Fibroblast of pulmonary artery (primary cell): ENCODE measurements around the gene CHD6.
A peak's percentile ranks its signal among the peaks of the same experiment; 100 is the strongest.

Experiments
- DNase-seq: peaks from one replicate; pipeline ENCODE4 v3.0.0-alpha.2; 2010; ENCODE audit warnings: low read depth
- H3K4me3 ChIP-seq: replicated peaks from 2 replicates; pipeline ENCODE4 v1.5.1; 2011; ENCODE audit warnings: low read depth, mild to moderate bottlenecking, control low read depth, low read length, moderate library complexity
- CTCF ChIP-seq: IDR thresholded peaks from 2 replicates; pipeline ENCODE4 v1.5.1; 2011; ENCODE audit warnings: mild to moderate bottlenecking, control low read depth, low read length, inconsistent platforms; ENCODE audit errors: missing control alignments

The CHD6 gene

GRCh38 chr20:41446456-41446855, 171.7 kb downstream of the CHD6 start:
- H3K4me3 ChIP-seq = no peak overlapping the region
- no peak for DNase-seq
- no peak for TF ChIP-seq CTCF

GRCh38 chr20:41444821-41445220, 173.4 kb downstream of the CHD6 start:
- no peak overlapping the region for H3K4me3 ChIP-seq
- no peak for TF ChIP-seq CTCF
- no peak for DNase-seq

GRCh38 chr20:41443691-41444090, 174.5 kb downstream of the CHD6 start:
- no peak overlapping the region for H3K4me3 ChIP-seq
- DNase-seq = no peak
- TF ChIP-seq CTCF = no peak

GRCh38 chr20:41440882-41441281, 177.3 kb downstream of the CHD6 start:
- DNase-seq = no peak
- H3K4me3 ChIP-seq = no peak overlapping the region
- TF ChIP-seq CTCF = no peak

GRCh38 chr20:41437836-41438235, 180.3 kb downstream of the CHD6 start:
- TF ChIP-seq CTCF = no peak
- DNase-seq = no peak
- H3K4me3 ChIP-seq = no peak overlapping the region

GRCh38 chr20:41436679-41437078, 181.5 kb downstream of the CHD6 start:
- no peak for TF ChIP-seq CTCF
- H3K4me3 ChIP-seq = no peak overlapping the region
- peak; percentile 63 for DNase-seq

GRCh38 chr20:41433203-41433602, 185.0 kb downstream of the CHD6 start:
- no peak for TF ChIP-seq CTCF
- H3K4me3 ChIP-seq = no peak overlapping the region
- no peak for DNase-seq
